ENCODE data around the gene CDRT4.

CDRT4 gene

GRCh38 chr17:15436473-15437302 is 30.7 kb downstream of the CDRT4 start:
- DNase-seq (ENCODE audit: low read depth) = peak; percentile 50
- peak; percentile 49 for TF ChIP-seq CTCF (conservative IDR thresholded peaks at IDR 0.05; ENCODE audit: low read depth, low read length)
- H3K4me3 ChIP-seq (ENCODE audit: low read depth, low read length) = no peak overlapping the region

- no peak for TF ChIP-seq CTCF (conservative IDR thresholded peaks at IDR 0.05; ENCODE audit: low read depth, low read length)
- no peak overlapping the region for H3K4me3 ChIP-seq (ENCODE audit: low read depth, low read length)
- DNase-seq (ENCODE audit: low read depth) = no peak
Observed at GRCh38 chr17:15434956-15435355, 32.5 kb downstream of the CDRT4 start.

- H3K4me3 ChIP-seq (ENCODE audit: low read depth, low read length) = no peak overlapping the region
- TF ChIP-seq CTCF (conservative IDR thresholded peaks at IDR 0.05; ENCODE audit: low read depth, low read length) = no peak
- peak; percentile 58 for DNase-seq (ENCODE audit: low read depth)
Observed at GRCh38 chr17:15432807-15433611, 34.4 kb downstream of the CDRT4 start.

- TF ChIP-seq CTCF (conservative IDR thresholded peaks at IDR 0.05; ENCODE audit: low read depth, low read length) = no peak
- no peak for DNase-seq (ENCODE audit: low read depth)
- H3K4me3 ChIP-seq (ENCODE audit: low read depth, low read length) = no peak overlapping the region
Observed at GRCh38 chr17:15431766-15432165, 35.7 kb downstream of the CDRT4 start.

GRCh38 chr17:15431196-15431595 is 36.2 kb downstream of the CDRT4 start:
- no peak for TF ChIP-seq CTCF (conservative IDR thresholded peaks at IDR 0.05; ENCODE audit: low read depth, low read length)
- no peak overlapping the region for H3K4me3 ChIP-seq (ENCODE audit: low read depth, low read length)
- DNase-seq (ENCODE audit: low read depth) = no peak

GRCh38 chr17:15424521-15424920 is 42.9 kb downstream of the CDRT4 start:
- no peak overlapping the region for H3K4me3 ChIP-seq (ENCODE audit: low read depth, low read length)
- DNase-seq (ENCODE audit: low read depth) = no peak
- no peak for TF ChIP-seq CTCF (conservative IDR thresholded peaks at IDR 0.05; ENCODE audit: low read depth, low read length)
